ENCODE data around the gene XPNPEP2.

- TF ChIP-seq POLR2A (IDR thresholded peaks at IDR 0.05) (no peak), CTCF (IDR thresholded peaks at IDR 0.05) (no peak)
Measured at GRCh38 chrX:129779747-129780146, 41.0 kb downstream of the XPNPEP2 start, which contains the start of gene SASH3.
